ENCODE results near the gene ALPK3.

The ALPK3 gene

DNA sequence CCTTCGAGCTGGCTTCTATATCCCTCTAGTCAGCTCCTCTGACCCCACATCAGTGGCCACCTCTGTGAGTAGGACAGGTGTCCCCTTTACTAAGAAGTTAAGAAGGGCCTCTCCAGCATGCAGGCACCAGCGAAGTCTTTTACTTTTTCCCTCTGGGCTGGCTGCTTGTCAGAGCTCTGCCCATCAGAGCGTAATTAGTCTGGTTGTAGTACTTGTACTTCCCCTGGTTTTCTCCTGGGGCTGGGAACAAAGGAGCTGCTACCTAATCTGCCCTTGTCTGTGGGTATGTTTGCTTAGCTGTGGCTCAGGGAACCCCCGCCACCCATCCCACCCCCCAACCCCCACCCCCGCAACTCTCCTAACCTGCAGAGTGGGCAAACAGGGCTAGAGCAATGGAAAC lies 27.4 kb upstream of the ALPK3 start:
- in situ Hi-C loops (cut with HindIII; ENCODE audit: low pct_unique_long_range_greater_than_20kb, low sequenced_read_pairs), result no loop called here
- TF ChIP-seq JUND (IDR thresholded peaks at IDR 0.05; ENCODE audit: low read depth), result no peak
- DNase-seq (ENCODE audit: low read depth in 1 of 2, low spot score in 1 of 2), result no peak

DNA sequence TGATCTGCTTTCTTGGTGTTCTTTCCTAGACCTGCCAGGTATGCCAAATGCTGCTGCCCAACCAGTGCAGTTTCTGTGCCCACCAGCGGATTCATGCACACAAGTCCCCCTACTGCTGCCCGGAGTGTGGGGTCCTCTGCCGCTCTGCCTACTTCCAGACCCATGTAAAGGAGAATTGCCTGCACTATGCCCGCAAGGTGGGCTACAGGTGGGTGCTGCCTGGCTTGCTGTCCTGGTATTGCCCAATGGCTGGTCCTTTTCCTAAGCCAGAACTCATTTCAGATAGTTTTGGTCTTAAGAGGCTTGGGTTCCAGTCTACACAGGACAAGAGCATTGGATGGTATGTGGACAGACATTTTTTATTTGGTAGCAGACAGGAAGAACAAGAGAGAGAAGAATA lies 26.5 kb upstream of the ALPK3 start:
- in situ Hi-C loops (cut with HindIII; ENCODE audit: low pct_unique_long_range_greater_than_20kb, low sequenced_read_pairs), result no loop called here
- TF ChIP-seq JUND (IDR thresholded peaks at IDR 0.05; ENCODE audit: low read depth), result no peak
- no peak for DNase-seq (ENCODE audit: low read depth in 1 of 2, low spot score in 1 of 2)

DNA sequence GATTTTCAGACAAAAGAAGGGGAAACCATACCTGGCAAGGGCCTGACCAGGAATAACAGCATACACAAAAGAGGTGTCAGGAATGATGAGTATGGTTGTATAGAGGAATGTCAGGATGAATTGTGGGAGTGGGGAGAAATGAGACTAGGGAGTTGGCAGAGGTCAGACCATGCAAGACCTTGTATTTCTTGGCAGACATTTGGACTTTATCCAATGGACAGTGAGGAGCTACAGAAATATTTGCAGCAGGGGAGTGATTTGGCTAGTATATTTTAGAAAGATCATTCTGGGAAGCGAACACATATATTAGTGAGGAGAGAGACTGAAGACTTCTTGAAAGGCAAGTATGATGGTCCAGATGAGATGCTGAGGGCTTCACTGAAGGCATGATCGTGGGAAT lies 25.4 kb upstream of the ALPK3 start:
- no peak for DNase-seq (ENCODE audit: low read depth in 1 of 2, low spot score in 1 of 2)
- in situ Hi-C loops (cut with HindIII; ENCODE audit: low pct_unique_long_range_greater_than_20kb, low sequenced_read_pairs), result no loop called here
- TF ChIP-seq JUND (IDR thresholded peaks at IDR 0.05; ENCODE audit: low read depth), result no peak

DNA sequence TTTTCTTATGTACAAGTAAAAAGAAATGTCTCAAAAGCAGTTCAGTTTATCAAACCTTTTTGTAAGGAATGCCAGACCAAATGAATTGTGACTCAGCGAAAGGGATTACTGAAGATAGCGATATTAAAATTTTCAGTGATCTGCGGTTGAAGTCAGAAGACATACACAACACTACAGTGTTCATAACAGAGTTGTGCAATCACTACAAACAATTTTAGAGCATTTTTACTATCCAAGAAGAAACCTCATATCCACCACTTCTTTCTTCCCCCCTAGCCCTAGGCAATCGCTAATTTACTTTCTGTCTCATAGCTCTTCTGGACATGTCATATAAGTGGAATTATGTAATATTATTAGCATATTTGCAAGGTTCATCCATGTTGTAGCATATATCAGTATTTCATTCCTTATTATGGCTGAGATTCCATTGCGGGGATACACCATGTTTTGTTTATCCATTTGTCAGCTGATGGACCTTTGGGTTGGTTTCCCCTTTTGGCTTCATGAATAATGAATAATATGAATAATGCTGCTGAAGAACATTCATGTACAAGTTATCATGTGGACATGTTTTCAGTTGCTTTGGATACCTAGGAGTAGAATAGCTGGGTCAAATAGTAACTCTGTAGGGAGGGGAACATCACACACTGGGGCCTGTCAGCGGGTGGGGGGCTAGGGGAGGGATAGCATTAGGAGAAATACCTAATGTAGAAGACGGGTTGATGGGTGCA lies 23.6 kb upstream of the ALPK3 start:
- in situ Hi-C loops (cut with HindIII; ENCODE audit: low pct_unique_long_range_greater_than_20kb, low sequenced_read_pairs), result no loop called here
- no peak for TF ChIP-seq JUND (IDR thresholded peaks at IDR 0.05; ENCODE audit: low read depth)
- DNase-seq (ENCODE audit: low read depth in 1 of 2, low spot score in 1 of 2), result no peak

DNA sequence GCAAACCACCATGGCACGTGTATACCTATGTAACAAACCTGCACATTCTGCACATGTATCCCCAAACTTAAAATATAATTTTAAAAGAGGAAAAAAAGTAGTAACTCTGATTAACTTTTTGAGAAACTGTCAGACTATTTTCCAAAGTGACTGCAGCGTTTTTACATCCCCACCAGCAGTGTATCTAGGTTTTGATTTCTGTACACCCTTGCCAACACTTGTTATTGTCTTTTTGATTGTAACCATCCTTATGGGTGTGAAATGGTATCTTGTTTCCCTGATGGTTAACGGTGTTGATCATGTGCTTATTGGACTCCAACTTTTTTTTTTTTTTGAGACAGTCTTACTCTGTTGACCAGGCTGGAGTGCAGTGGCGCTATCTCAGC lies 23.0 kb upstream of the ALPK3 start:
- in situ Hi-C loops (cut with HindIII; ENCODE audit: low pct_unique_long_range_greater_than_20kb, low sequenced_read_pairs), result no loop called here
- TF ChIP-seq JUND (IDR thresholded peaks at IDR 0.05; ENCODE audit: low read depth), result no peak
- DNase-seq (ENCODE audit: low read depth in 1 of 2, low spot score in 1 of 2), result no peak

DNA sequence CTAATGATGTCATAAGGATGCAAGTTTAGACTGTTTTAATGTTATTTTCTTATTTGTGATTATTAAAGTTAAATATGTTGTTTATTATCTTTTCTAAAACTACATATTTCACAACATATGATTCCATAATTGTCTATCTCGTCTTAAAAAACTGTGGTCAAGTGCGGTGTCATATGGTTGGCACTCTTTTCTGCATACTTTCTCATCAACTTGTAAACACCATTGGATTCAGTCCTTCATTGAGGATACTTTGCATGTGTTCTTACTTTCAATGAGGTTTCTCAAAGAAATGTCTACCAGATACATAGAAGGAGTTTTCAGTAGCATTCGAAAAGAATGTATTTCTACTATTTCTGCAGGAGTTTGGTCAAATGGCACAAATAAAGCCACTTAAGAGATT lies 22.0 kb upstream of the ALPK3 start:
- no peak for DNase-seq (ENCODE audit: low read depth in 1 of 2, low spot score in 1 of 2)
- in situ Hi-C loops (cut with HindIII; ENCODE audit: low pct_unique_long_range_greater_than_20kb, low sequenced_read_pairs), result no loop called here
- no peak for TF ChIP-seq JUND (IDR thresholded peaks at IDR 0.05; ENCODE audit: low read depth)

DNA sequence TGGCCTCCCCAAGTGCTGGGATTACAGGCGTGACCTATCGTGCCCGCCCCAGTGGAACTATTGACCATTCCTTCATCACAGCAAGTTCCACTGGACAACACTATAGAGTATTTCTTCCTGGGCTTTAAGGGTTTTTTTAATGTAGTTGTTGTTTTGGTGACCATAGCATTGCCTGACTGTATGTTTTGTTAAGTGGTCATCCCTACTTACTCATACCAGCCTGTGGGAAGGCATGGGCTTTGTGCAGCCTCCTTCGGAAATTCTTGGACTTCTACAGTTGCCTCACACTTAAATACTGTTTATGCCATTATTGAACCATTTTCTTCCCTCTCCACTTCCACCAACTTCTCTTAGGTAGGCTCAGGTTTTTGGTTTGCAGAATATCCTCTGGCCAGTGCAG lies 19.9 kb upstream of the ALPK3 start:
- DNase-seq (ENCODE audit: low read depth in 1 of 2, low spot score in 1 of 2), result no peak
- in situ Hi-C loops (cut with HindIII; ENCODE audit: low pct_unique_long_range_greater_than_20kb, low sequenced_read_pairs), result no loop called here

DNA sequence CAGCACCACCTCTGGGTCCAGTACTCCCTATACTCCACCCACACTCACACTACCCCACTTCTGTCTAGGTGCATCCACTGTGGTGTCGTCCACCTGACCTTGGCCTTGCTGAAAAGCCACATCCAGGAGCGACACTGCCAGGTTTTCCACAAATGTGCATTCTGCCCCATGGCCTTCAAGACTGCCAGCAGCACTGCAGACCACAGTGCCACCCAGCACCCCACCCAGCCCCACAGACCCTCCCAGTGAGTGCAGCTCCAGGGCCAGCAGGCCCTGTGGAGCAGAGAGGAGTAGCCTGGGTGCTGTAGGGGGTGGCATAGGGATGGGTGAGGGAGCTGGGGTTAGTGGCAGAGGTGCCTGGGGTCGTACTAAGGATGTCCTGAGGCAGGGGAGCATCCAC lies 19.4 kb upstream of the ALPK3 start:
- no peak for DNase-seq (ENCODE audit: low read depth in 1 of 2, low spot score in 1 of 2)
- in situ Hi-C loops (cut with HindIII; ENCODE audit: low pct_unique_long_range_greater_than_20kb, low sequenced_read_pairs), result no loop called here
- no peak for TF ChIP-seq JUND (IDR thresholded peaks at IDR 0.05; ENCODE audit: low read depth)

More for the DNA sequence above, 19.9 kb upstream of the ALPK3 start:
- TF ChIP-seq JUND (IDR thresholded peaks at IDR 0.05; ENCODE audit: low read depth), result no peak

DNA sequence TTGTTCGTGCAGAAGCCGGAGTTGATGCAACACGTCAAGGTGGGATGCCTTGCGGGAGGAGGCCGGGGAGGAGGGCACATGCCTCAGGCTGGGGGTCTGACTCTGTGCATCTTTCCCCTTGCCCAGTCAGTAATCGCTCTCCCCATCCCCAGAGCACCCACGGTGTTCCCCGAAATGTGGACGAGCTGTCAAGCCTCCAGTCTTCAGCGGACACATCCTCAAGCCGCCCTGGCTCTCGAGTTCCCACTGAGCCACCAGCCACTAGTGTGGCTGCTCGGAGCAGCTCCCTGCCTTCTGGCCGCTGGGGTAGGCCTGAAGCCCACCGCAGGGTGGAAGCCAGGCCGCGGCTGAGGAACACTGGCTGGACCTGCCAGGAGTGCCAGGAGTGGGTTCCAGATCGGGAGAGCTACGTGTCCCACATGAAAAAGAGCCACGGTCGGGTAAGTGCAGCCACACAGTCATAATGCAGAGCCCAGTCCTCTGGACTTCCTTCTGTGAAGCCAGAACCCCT lies 18.7 kb upstream of the ALPK3 start:
- in situ Hi-C loops (cut with HindIII; ENCODE audit: low pct_unique_long_range_greater_than_20kb, low sequenced_read_pairs), result no loop called here
- DNase-seq (ENCODE audit: low read depth in 1 of 2, low spot score in 1 of 2), result no peak
- no peak for TF ChIP-seq JUND (IDR thresholded peaks at IDR 0.05; ENCODE audit: low read depth)

DNA sequence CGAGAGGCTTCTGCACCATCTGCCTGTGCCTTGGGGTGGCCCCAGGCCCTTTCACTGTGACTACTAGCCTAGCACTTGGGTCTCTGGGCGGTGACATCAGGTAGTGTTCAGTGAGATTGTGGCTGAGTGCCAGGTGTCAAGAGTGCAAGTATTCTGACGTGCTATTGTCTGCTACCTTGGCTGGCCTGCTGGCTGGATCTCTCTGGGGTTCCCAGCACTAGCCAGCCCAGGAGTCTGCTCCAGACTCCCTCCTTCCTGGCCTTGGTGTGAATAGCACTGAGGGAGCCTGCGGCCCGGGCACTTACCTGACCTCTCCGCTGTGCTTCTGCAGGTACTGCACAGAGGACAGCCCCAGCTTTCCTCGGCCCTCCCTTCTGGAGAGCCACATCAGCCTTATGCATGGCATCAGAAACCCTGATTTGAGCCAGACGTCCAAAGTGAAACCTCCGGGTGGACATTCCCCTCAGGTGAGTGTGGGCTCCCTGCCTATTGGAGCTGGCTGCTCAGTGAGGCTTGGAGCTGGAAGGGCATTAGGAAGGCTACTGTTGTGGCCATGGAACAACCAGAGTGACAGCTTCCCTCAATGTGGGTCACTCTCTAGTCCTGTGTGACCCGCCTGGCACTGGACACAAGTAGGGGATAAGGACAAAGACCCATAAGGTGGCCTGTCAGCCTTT lies 17.5 kb upstream of the ALPK3 start:
- no peak for DNase-seq (ENCODE audit: low read depth in 1 of 2, low spot score in 1 of 2)
- TF ChIP-seq JUND (IDR thresholded peaks at IDR 0.05; ENCODE audit: low read depth), result no peak
- in situ Hi-C loops (cut with HindIII; ENCODE audit: low pct_unique_long_range_greater_than_20kb, low sequenced_read_pairs), result no loop called here

DNA sequence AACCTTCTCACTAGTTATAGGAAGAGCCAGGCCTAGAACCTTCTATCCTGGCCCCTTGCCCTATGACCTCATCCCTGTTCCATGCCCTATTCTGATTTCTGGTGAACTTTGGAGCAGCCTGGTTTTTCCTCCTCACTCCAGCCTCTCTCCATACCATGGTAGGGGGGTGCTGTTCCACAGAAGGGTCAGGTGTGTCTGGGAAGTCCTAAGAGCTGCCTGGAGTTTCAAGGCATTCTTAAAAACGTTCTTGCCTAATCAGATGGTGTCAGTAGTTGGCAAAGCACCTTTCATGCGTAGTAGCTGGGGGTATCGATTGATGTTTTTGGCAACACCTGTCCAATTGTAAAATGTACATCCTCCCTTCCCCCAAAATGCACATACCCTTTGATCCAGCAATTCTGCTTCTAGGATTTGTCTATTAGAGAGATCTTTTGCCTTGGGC lies 16.8 kb upstream of the ALPK3 start:
- DNase-seq (ENCODE audit: low read depth in 1 of 2, low spot score in 1 of 2), result no peak
- in situ Hi-C loops (cut with HindIII; ENCODE audit: low pct_unique_long_range_greater_than_20kb, low sequenced_read_pairs), result no loop called here
- TF ChIP-seq JUND (IDR thresholded peaks at IDR 0.05; ENCODE audit: low read depth), result no peak

DNA sequence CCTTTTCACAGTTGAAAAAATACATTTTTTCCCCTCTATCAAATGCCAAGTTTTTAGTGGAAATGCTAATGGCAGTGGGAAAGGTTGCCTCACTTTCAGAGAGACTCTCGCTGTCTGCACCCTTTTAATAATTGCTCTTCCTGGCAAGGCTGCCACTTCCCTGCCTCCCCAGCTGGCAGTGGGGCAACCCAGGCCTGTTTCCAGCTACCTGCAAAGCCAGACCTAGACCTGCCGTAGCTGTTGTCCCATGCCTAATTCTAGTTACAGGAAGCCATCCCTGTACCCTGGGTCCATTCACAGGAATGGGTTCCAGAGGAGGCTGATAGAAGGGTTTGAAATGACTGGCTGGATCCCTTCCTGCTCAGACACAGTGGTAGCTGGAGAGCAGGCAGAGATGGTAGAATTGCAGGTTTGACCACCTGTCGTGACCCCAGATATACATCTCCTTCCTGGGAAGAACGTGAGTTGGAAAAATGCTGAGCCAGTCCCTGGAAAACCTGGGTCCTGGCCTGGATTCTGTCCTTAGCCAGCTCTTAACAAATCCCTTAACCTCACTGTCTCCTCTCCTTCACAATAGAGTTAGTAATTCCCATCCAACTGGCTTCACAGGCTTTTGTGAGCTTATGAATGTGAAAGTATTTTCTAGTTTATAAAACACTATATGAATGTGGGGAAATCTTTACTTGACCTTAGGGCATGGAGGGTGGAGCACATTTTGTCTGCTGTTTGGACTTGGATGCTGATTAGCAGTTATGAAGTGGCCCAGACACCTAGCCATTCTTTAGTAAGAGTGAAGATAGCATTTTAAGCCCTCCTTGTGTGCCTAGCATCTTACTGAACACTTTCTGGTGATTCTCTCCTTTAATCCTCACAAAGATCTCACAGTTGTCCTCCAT lies 12.9 kb upstream of the ALPK3 start:
- in situ Hi-C loops (cut with HindIII; ENCODE audit: low pct_unique_long_range_greater_than_20kb, low sequenced_read_pairs), result no loop called here
- no peak for TF ChIP-seq JUND (IDR thresholded peaks at IDR 0.05; ENCODE audit: low read depth)
- peak in 1 of 2 experiments; percentile 61 for DNase-seq (ENCODE audit: low read depth in 1 of 2, low spot score in 1 of 2)

DNA sequence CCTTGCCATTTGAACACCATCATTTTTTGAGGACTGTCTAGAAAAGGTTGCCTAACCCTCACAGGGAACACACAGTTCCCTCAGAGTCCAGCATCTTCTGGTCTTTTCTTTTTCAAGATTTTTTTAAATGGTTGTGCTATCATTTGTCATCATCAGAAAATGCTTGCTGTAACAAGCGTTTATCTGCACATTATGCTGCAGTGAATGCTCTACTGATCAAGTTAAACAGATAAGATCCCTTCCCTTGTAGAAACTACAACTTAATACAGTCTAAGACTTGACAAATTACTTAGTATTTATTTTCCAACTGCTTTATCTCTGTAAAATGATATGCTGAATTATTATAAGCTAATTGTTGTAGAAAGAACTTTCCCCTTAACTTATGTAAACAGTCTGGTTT lies 11.9 kb upstream of the ALPK3 start:
- no peak for TF ChIP-seq JUND (IDR thresholded peaks at IDR 0.05; ENCODE audit: low read depth)
- DNase-seq (ENCODE audit: low read depth in 1 of 2, low spot score in 1 of 2), result no peak
- in situ Hi-C loops (cut with HindIII; ENCODE audit: low pct_unique_long_range_greater_than_20kb, low sequenced_read_pairs), result no loop called here

Data from T47D (cell line).